Sciatic nerve (tissue), 2 donors: ENCODE data around the gene AAK1. TPM values are rescaled to one million over a fixed set of nuclear protein-coding genes. Genes with fewer than 3 reads are reported as not detected.
"Not testable (repeated sequence)": the region's sequence is repeated elsewhere in the genome, so short reads cannot be mapped to it uniquely, and the experiment has no call there.

Experiments used
- ATAC-seq: fragments of 200-7000 bp; cut with Tn5 transposase; one replicate; pipeline ENCODE4 v1.9.1; 2020; ENCODE audit warnings: mild to moderate bottlenecking, moderate library complexity
- DNase-seq: peaks from one replicate; pipeline ENCODE4 v3.0.0-alpha.2; 2020; ENCODE audit warnings: low spot score
- intact Hi-C: fragments of 100-400 bp; cut with DNase I; formaldehyde crosslinking; loops from one replicate; pipeline ENCODE4 v1.14.2; 2022
- total RNA-seq: library from RNA; stranded (reverse); fragmentation: NEBNext Ultra II Directional; extraction: Animal tissue kit (Norgen Biotek cat#: 25700); gene quantifications from one replicate; pipeline ENCODE4 v1.2.1, GENCODE V29; 2021
- donor health status: DM: no; HTN: no; CAD: no.
- donor health status: DM: no; HTN: no; CAD: no.

AAK1 gene
- 82.4 TPM for total RNA-seq

DNA sequence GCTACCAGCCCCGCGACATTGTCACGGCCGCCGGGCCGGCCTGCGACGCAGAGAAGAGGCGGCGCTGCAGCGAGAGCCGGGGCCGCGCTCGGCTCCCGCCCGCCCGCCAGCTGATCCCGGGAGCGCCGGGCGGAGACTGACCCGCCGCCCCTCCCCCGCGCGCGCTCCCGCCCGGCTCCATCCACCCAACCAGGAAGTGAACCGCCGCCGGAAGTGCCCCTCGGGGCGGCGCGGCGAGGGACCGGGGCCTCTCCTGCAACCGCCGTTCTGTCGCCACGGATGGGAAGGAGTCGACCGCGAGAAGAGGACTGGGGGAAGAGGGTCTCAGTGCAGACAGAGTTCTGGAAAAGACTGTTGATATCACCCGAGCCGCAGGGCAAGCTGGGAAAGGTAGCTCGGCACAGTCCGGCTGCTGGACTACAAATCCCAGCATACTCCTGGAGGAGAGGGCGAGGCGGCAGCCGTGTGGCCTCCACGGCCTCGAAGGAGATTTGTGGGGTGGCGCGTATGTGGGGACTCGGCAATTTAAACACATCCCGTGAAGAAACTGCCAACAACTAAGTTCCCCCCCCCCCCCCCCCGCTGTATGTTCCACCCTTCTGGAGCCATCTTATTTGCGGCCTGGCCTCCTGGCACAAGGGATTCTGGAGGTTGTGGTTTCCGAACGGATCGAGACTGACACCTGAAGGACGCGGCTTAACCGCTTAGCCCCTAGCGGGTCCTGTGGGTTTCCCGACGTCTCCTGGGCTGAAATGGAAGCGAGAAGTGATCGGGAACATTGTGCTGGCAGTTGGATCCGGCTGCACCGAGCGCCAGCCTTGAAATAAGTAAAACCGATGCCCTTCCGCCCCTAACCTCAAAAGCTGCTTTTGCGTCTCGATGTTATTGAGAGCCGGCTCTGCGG is at the start of gene AAK1:
AAK1 (minus strand) TSS at position 138 of the 904 bp plus-strand sequence. CDS start 699 bp downstream, outside the sequence.
- ATAC-seq = peak; percentile 95
- DNase-seq = peak; percentile 94
- intact Hi-C loops = no loop called here

DNA sequence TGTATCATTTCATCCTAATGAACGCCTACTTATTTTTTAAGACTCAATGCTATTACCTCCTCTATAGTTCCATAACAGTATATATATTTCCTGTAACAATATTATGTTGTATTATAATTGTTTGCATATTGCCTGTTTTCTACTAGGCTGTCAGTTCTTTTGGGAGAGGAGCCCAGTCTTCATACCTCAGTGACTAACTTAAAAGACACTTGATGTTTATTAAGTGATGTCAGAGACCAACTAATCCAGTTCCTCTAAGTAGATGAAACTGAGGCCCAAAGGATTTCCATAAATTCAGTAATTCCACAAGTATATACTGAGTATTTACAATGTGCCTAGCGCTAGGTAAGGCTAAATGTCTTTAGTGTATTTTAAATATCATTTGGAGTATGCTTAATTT is 48.9 kb upstream of the AAK1 start:
- intact Hi-C loops = no loop called here
- no peak for DNase-seq
- ATAC-seq = no peak

GRCh38 chr2:69689969-69690368 is 46.4 kb upstream of the AAK1 start:
- intact Hi-C loops = no loop called here
- DNase-seq (no peak), ATAC-seq (no peak)

GRCh38 chr2:69689466-69689865 is 45.9 kb upstream of the AAK1 start:
- intact Hi-C loops = no loop called here

DNA sequence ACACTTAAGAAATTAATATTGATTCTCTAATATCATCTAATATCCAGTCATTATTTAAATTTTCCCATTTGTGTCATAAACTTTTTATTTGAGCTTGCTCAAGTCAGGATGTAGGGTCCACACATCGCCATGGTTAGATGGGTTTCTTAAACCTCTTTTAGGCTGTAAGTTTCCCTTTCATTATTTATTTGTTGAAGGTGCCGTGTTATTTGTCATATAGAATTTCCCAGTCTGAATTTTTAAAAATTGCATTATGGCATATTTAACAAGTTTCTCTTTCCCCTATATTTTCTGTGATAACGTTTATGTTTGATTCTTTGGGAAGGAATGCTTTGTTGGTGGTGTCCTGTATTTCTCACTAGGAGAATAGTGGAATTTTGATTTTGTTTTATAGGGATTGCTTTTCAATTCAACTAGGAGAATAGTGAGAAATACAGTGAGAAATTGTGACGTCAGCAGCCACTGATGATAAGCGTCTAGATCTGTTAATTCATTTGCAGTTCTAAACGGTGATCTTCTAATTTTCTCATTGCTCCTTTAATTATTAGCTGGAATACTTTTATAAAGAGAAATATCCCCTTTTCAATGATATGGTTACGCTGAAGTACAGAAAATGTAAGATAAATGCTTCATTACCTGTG is 44.6 kb upstream of the AAK1 start:
- no peak for ATAC-seq
- intact Hi-C loops = no loop called here
- no peak for DNase-seq

More at GRCh38 chr2:69689466-69689865, 45.9 kb upstream of the AAK1 start:
- no peak for DNase-seq
- ATAC-seq = no peak

DNA sequence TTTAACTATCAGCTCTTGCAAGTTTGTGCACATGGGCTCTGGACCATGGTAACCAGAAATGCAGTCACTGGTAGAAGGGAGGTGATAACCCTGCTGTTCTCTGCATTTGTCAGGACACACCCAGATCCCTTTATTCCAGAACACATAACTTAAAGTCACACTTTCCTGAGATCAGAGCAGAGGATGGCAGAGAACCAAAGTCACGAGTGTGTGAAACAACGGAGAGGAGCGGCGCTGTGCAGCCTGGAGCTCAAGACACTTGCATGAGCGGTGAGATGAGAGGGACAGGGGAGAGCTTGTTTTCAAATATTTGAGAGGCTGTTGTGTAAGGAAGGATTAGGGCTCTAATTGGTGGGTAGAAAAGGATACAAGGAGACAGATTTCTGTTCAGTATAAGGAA is 43.3 kb upstream of the AAK1 start:
- ATAC-seq (no peak), DNase-seq (no peak)
- intact Hi-C loops = no loop called here

DNA sequence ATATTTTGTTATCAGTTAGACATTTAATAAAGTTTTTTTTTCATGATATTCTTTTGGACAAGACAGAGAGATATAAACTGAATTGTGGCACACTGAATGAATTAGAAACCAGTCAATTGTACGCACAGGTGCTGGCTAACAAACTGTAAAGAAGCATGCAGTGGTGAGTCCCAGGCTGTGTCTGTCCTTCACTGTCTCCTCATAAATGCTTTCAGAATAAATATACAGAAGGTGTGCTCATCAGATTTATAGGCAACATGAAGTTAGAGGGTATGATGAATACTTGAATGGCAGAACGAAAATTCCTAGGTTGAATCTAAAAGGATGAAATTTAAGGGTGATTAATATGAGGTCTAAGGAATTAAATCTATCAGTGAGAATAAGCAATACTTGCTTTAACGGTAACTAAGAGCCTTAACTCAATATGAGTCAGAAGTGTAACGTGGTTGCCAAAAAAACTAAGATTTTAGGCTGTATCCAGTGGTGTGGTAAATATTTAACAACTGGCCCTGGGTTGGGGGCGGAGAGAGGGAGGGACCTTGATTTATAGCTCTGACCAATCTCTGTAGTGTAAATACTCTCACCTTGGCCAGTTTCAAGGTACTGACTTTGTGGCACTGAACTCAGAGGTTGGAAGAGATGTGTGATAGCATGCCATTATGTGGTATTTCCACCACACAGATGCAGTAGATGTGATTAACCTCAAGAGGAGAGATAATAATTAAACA is 41.9 kb upstream of the AAK1 start:
- ATAC-seq (no peak), DNase-seq (no peak)
- intact Hi-C loops = no loop called here

DNA sequence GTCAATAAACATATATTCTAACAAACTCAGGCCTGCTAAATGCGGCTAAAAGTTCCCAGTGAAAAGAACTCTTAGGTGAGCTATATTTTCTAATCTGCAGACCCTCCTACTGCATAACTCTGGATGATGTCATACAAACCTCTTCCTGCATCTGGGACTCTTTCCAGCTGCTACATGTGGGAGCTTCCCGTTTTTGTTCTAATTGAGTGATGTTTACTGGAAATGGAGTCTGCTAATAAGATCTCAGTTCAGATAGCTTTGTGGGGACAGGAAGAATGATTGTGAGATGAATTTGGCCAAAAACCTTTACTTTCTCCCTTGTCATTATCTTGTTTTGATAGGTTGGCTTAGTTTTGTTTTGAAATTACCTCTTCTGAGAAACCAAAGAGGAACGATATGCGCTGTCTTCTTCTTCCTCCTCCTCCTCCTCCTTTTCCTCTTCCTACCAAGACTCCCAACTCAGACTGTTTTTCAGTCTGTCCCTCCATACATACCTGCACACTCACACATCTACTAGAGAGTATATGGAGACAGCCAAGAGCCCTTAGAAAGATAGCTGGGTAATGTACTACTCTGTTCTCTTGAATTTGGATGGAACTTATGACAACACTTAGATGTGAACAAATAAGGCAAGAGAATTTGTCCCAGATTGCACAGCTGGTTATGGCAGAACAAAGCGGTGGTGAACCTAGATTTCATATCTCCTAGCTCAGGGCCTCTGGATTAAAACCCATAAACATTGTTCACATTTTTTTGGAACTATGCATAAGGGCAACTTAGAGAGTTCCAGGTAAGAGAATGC is 39.8 kb upstream of the AAK1 start:
- DNase-seq (no peak), ATAC-seq (peak; percentile 74)
- intact Hi-C loops = no loop called here

DNA sequence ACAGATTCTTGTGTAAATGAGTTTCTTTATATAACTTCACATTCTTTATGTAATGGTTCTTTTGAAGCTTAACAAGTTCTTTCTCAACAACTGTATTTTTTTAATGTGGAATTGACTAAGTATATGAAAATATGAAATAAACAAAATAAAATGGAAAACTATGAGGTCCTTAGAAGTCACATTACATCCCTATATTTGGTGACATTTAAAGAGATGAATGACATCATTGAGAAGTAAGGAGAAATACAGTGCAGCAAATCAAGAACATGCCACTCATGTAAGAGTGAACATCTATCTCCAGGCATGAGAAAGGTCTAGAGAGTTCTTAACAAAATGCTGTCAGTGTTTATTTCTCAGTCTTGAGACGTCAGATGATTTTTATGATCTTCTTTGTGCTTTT is 39.0 kb upstream of the AAK1 start:
- ATAC-seq = no peak
- intact Hi-C loops = no loop called here
- DNase-seq = no peak

- DNase-seq (no peak), ATAC-seq (no peak)
- intact Hi-C loops = no loop called here
Observed at GRCh38 chr2:69680001-69680675, 36.6 kb upstream of the AAK1 start.

DNA sequence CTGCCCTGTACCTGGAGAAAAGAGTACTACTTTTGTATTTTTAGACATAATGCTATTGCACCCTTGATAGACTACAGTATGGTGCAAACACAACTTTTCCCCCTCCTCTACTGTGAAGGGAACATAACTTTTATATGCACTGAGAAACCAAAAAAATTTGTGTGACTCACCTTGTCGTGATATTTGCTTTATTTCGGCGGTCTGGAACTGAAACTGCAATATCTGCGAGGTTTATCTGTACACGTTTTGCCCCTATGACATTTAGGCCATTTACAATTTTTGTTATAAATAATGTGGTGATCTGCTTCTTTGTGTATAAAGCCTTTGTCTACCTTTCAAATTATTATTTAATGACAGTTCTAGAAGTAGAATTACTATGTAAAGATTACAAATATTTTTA is 34.4 kb upstream of the AAK1 start:
- ATAC-seq (no peak), DNase-seq (no peak)
- intact Hi-C loops = no loop called here

DNA sequence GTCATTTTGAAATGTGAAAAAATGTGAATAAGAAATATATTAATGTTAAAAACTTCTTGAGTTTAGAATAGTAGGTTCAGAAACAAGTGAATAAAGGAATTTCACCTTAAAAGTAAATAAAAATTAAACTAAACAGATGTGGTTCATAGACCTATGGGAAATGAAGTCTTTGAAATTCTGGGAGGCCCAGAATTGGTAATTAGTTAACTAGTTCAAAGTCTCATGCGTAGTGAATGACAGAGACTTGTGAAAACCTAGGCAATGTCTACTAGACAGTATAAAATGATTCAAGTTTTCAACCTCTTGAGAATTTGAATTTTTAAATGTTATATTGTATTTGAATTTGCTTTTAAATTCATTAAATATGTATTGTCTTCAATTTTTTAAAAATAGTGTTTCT is 32.6 kb upstream of the AAK1 start:
- ATAC-seq = no peak
- intact Hi-C loops = no loop called here
- DNase-seq = no peak

GRCh38 chr2:69674316-69674670 is 30.8 kb upstream of the AAK1 start:
- DNase-seq (no peak), ATAC-seq (no peak)
- intact Hi-C loops = no loop called here

GRCh38 chr2:69673098-69673497 is 29.6 kb upstream of the AAK1 start:
- ATAC-seq, DNase-seq, intact Hi-C loops: not testable (repeated sequence)

GRCh38 chr2:69669666-69670065 is 26.1 kb upstream of the AAK1 start:
- ATAC-seq (no peak), DNase-seq (no peak)
- intact Hi-C loops = no loop called here

DNA sequence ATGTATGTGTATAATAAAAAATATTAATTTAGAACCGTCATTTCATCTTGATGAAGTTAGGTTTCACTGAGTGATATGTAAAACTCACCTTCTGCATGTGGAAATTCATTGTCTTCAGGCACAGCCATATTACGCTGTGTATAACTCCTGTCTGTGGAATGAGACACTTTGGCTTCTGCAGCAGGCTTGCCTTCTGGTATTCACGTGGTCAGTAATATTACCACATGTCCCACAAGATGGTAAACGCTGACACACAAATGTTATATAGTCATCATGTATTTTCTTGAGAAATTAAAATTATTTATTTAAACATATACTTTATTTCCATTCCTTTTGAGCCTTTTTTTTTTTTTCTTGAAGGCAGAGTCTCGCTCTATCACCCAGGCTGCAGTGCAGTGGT is 25.1 kb upstream of the AAK1 start:
- intact Hi-C loops = no loop called here
- ATAC-seq (no peak), DNase-seq (no peak)

DNA sequence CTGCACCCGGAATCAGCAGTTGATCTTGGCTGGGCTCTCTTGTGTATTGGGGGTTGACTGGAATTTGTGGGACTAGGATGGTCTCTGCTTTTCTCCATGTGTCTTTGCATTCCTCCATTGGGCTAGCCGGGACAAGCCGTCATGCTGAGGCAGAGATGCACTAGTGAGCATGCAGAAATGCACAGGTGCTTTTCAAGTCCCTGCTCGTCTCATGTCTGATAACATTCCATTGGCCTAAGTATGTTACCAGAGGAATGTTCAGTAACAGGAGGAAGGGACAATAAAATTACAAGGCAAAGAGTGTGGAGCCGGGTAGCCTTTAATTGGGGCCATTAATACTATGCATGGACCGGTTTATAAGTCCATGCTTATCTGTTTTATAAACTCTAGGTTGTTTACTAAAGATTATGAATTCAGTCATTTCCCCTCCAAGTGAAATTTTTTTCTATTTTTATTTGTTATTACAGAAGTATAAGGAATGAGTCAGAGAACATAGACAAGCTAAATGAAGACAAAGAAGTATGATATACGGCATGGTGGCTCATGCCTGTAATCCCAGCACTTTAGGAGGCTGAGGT is 24.4 kb upstream of the AAK1 start:
- intact Hi-C loops = no loop called here
- ATAC-seq (no peak), DNase-seq (no peak)

GRCh38 chr2:69665152-69665551 is 21.6 kb upstream of the AAK1 start:
- ATAC-seq (no peak), DNase-seq (no peak)
- intact Hi-C loops = no loop called here
